Endothelial cell of hepatic sinusoid (primary cell): ENCODE results near the gene ATF1.
"Not testable (repeated sequence)": the region's sequence is repeated elsewhere in the genome, so short reads cannot be mapped to it uniquely, and the experiment has no call there.

Source experiments
- in situ Hi-C: cut with HindIII; loops from 2 replicates; pipeline ENCODE4 v1.10.0; 2017; ENCODE audit warnings: low sequenced_read_pairs

ATF1 gene

DNA sequence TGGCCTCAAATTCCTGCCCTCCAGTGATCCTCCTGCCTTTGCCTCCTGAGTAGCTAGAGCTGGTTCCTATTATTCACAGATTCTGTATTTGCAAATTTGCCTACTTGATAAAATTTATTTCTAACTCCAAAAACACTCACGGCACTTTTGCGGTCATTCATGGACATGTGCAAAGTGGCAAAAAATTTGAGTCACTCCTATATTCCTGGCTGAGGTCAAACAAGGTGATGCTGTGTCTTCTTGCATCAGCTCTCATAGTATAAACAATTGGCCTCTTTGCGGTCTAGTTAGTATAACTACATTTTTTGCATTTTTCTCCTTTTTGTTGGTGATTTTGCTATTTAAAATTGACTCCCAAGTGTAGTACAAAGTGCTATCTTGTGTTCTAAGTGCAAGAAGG, 24.7 kb downstream of the ATF1 start:
- in situ Hi-C loops, result loop anchor here (25.0 kb wide), 1 partner anchor 224 kb away; no protein-coding TSS in a partner anchor

DNA sequence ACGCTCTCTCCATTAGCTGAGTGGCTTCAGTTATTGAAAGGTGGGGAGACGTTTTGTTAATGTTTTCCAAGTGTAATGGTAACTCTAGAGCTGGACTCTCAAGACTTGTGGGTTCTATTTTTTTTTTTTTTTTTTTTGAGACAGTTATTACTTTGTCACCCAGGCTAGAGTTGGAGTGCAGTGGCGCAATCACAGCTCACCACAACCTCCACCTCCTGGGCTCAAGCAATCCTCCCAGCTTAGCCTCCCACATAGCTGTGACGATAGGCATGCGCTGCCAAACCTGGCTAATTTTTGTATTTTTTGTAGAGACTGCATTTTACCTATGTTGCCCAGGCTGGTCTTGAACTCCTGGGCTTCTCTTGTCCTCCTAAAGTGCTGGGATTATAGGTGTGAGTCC, 26.2 kb downstream of the ATF1 start:
- in situ Hi-C loops, result loop anchor here (5.0 to 25.0 kb wide), 2 partner anchors 72 to 222 kb away; no protein-coding TSS in a partner anchor

DNA sequence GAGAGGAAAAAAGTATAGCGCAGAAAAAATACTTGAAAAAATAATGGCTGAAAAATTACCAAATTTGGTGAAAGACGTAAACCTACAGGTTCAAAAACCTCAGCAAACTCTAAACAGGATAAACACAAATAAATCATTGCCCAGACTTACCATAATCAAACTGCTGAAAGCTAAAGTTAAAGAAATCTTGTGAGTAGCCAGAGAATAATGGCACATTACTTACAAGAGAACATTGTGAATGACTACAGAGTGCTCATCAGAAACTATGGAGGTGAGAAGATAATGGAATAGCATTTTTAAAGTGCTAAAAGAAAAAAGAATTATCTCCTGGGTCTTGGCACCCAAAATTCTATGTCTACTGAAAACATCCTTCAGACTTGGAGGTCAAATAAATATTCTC, 36.0 kb downstream of the ATF1 start:
- in situ Hi-C loops, result loop anchor here (25.0 kb wide), 1 partner anchor 212 kb away; no protein-coding TSS in a partner anchor

DNA sequence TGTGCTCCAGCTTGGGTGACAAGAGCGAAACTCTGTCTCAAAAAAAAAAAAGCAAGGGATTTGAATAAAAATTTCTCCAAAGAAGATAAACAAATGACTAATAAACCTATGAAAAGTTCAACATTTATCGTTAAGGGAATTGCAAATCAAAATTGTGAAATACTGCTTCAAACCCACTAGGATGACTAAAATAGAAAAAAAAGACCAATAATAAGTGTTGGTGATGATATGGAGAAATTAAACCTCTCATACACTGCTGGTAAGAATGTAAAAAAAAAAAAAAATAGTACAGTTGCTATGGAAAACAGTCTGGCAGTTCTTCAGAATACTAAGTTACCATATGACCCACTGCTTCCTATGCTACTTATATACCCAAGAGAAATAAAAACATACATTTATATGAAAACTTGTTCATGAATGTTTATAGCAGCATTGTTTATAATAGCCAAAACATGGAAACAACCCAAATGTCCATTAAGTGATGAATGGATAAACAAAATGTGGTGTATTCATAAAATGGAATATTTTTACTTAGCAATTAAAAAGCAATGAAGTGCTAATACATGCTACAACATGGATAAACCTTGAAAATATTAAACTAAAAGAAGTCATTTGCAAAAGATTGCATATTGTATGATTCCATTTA, 39.5 kb downstream of the ATF1 start:
- in situ Hi-C loops, result no loop called here

DNA sequence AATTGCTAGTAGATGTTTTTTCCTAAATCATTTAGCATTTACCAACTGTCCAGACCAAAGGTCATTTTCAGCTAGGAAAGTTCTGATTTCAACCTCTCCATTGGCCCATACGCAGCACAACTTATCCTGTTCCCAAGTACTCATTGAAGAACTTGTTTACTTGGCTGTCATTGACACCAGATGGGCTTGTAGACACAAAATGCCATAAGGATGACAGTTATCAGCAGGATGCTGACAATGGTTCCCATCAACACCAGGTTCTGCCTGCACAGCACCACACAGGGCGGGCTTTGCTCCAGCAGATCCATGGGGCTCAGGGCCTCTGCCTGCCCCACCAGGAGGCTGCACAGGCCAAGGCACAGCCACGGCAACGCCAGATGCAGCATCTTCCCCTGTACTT, 42.3 kb downstream of the ATF1 start:
- in situ Hi-C loops, result no loop called here

DNA sequence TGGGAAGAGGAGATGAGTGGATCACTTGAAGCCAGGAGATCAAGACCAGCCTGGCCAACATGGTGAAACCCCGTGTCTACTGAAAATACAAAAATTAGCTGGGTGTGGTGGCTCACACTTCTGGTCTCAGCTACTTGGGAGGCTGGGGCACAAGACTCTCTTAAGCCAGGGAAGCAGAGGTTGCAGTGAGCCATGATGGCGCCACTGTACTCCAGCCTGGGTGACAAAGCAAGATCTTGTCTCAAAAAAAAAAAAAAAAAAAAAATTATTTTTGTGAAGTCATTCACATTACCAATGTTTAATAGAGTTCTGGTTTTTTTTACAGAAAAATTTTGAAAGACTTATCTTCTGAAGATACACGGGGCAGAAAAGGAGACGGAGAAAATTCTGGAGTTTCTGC, 45.2 kb downstream of the ATF1 start:
- in situ Hi-C loops, result not testable (repeated sequence)

DNA sequence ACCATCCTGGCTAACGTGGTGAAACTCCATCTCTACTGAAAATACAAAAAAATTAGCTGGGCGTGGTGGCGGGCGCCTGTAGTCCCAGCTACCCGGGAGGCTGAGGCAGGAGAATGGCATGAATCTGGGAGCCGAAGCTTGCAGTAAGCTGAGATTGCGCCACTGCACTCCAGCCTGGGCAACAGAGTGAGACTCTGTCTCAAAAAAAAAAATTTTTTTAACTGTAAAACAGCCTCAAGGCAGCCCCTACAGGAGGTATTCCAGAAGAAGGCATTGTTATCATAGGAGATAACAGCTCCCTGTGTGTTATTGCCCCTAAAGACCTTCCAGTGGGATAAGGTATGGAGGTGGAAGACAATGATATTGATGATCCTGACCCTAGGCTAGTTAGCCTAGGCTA, 51.0 kb downstream of the ATF1 start:
- in situ Hi-C loops, result not testable (repeated sequence)

DNA sequence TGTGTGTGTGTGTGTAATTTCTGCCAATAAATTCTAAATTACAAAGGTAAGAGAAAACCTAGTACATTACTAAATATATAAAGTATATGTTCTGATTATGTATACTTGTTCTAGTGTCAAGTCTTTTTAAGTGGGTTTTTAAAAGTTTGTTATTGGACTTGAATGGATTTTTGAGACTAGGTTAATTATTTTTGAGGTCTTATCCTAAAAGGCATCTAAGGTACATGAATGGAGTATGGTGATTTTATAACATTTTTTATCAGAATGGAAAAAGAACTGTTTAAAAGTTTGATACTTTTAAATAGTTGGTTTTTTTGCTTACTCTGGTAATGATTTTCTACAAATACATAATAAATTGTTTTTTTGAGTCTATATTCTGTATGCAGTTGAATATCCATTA, 56.3 kb downstream of the ATF1 start:
- in situ Hi-C loops, result no loop called here

DNA sequence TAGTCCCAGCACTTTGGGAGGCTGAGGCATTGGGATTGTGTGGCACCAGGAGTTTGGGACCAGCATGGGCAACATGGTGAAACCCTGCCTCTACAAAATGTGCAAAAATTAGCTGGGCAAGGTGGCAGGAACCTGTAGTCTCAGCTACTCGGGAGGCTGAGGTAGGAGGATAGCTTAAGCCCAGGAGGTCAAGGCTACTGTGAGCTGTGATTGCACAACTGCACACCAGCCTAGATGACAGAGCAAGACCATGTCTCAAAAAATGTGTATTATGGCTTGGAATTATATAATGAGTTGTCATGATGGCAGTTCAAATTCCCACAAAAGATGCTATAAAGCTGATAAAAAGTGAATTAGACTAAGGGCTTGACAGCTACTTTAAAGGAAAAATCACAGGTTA, 58.2 kb downstream of the ATF1 start:
- in situ Hi-C loops, result no loop called here

DNA sequence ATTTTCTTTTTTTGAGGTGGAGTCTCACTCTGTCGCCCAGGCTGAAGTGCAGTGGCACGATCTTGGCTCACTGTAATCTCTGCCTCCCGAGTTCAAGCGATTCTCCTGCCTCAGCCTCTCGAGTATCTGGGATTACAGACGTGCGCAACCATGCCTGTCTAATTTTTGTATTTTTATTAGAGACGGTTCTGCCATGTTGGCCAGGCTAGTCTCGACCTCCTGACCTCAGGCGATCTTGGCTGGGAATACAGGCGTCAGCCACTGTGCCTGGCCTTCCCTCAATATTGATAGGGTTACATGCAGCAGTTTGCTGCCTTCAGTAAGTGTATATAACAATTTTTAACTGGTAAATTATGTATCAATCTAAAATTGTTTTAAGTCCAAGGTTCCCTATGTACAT, 59.8 kb downstream of the ATF1 start:
- in situ Hi-C loops, result not testable (repeated sequence)

DNA sequence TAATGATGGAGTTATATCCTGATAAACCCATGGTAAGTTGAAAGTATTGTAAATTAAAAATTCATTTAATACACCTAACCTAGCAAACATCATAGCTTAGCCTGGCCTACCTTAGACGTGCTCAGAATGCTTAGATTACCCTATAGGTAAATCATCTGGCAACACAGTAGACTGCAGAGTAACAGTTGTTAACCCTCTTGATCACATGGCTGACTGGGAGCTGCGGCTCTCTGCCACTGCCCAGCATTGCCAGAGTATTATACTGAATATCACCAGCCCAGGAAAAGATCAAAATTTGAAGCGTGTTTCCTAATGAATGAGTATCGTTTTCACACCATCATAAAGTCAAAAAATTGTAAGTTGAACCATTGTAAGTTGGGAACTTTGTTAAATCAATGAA, 61.0 kb downstream of the ATF1 start:
- in situ Hi-C loops, result no loop called here

DNA sequence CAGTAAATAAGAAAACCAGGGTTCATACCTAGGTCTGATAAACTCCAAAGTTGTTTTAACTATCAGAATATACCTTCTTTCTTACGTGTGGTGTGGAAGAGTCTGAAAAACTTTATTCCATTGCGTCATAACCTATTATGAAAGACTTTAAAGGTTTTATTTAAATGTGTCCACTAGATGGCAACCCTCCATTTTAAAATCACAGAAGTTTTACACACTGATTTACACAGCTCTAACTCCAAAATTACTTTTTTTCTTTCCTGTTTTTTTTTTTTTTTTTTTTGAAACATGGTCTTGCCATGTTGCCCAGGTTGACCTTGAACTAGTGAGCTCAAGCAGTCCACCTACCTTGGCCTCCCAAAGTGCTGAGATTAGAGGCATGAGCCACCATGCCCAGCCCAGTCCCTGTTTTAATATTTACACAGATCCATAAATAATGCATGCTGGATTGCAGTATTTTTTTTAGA, 61.5 kb downstream of the ATF1 start:
- in situ Hi-C loops, result no loop called here

DNA sequence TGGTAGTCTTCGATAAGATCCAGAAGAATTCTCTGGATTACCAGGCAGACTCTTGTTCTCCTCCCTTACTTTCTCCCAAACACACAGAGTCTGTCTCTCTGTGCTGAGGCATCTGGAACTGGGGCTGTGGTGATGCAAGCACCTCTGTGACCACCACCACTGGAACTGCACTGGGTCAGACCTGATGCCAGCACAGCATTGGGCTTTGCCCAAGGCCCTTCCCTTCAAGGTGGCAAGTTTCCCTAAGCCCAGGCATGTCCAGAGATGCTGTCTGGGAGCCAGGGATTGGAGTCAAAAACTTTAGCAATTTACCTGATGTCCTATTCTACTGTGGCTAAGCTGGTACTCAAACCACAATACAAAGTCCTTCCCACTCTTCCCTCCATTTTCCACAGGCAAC, 64.2 kb downstream of the ATF1 start:
- in situ Hi-C loops, result no loop called here

DNA sequence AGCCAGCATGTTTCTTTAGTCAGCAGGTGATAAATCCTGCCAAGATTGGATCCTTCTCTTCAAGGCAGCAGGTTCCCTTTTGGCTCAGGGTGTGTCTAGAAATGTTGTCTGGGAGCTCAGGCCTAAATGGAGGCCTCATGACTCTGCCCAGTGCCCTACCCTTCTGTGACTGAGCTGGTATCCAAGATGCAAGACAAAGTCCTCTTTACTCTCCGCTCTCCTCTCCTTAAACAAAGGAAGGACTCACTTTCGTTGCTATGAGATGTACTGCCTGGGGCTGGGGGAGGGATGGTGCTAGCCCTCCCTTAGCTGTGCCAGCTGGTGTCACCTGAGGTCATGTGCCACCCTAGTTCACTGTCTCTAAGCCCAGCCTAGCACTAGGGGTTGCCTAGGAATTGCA, 65.0 kb downstream of the ATF1 start:
- in situ Hi-C loops, result no loop called here

DNA sequence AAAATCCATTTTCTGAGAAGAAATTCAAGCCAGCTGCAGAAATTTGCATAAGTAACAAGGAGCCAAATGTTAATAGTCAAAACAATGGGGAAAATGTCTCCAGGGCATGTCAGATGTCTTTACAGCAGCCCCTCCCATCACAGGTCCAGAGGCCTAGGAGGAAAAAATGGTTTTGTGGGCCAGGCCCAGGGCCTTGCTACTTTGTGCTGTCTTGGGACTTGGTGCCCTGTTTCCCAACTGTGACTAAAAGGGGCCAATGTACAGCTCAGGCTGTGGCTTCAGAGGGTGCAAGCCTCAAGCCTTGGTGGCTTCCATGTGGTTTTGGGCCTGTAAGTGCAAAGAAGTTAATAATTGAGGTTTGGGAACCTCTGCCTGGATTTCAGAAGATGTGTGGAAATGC, 69.9 kb downstream of the ATF1 start:
- in situ Hi-C loops, result not testable (repeated sequence)

DNA sequence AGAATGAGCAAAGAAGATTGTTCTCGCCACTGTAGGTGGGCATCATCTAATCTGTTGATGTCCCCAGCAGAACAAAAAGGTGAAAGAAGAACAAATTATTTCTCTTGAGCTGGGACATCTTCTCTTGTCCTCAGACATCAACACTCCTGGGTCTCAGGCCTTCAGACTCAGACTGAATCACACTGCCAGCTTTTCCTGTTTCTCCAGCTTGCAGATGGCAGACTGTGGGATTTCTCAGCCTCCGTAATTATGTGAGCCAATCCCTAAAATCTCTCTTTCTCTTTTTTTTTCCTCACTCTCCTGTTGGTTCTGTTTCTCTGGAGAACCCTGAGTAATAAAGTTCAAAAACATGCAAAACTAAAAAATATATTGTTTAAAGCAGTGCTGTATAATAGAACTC, 75.1 kb downstream of the ATF1 start:
- in situ Hi-C loops, result no loop called here

DNA sequence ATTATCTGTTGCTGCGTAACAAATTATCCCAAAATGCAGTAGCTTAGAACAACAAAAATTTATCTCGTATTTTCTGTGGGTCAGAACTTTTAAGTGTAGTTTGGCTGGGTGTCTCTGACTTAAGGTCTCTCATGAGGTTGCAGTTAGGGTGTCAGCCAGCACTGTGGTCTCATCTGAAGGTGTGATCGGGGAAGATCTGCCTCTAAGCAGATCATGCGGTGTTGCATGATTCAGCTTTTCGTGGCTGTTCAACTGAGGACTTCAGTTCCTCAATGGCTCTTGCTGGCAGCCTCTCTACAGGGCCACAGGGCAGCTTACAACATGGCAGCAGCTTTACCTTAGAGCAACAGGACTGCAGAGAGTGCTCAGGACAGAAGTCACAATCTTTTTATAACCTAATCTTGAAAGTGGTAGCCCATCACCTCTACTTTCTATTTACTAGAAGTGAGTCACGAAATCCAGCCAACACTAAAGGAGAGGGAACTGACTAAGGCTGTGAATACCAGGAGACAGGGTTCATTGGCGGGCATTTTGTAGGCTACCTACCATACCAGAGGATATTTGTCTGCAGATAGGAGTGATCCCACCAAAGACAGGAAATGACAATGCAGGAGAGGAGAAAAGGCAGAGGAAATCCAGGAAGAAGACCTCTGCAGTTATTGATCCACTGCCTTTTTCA, 77.0 kb downstream of the ATF1 start:
- in situ Hi-C loops, result no loop called here

DNA sequence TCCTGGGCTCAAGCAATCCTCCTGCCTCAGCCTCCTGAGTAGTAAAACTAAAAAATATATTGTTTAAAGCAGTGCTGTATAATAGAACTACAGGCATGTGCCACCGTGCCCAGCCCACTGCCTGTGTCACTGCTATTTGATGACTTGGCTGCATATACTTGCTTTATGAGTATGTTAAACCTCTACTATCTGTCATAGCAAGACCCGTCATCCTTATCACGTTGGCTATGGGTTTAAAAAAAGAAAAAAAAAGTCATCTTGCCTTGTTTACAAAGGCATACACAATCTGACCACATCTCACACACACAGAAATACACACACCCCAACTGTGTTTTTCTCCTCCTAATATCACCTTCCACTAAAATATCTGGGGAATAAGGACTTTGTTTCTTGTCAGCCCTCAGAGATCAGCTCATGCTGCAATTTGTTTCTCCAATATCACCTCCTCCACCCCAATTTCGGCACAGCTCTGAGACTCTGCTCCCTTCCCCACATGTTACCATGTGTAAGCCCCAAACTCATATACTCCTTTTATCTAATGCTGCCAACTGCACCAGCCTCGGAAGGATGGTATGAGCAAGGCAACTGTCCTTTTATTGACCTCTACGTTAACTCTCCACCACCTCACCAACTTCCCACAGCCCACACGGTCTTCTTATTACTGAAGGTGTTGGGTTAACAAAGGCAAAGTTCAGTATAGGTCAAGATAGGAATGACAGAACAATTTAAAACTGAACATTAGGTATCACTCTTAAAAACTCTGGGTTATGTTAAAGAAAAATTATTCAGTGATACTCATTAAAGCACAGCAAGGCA, 78.0 kb downstream of the ATF1 start:
- in situ Hi-C loops, result no loop called here

DNA sequence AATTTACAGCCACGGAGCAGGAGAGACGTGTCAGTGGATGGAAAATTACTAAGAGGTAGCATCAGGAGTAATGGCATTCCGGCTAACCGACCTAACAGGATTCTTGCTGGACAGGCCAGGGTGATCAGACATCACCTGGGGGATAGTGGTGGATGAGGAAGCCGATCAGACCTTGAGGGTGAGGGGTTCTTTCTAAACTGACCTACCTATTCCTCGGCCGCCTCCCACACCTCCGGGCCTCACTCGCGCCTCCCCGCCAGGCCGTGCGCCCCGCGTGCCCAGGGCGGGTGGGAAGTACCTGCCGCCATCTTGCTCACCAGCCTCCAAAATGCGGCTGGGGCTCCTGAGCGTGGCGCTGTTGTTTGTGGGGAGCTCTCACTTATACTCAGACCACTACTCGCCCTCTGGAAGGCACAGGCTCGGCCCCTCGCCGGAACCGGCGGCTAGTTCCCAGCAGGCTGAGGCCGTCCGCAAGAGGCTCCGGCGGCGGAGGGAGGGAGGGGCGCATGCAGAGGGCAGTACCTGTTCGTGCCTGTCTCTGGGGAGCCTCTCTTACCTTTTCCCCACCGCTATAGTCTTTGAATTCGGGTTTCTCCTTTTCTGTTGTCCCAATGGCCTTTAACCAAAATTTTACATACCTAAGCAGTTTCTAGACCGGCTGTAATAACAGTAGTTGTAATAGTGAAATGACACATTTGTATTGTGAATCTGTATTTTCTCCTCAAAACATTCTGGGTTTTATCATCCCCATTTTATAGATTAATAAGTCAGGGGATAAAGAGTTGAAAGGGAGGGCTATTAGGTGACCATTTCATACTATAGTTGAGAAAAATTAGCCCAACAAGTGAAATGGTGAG, 79.0 kb downstream of the ATF1 start, which contains the start of gene TMPRSS12:
TSS of gene TMPRSS12 (plus strand) at position 290 of the 857 bp plus-strand sequence. CDS start at position 329, 39 bp downstream.
- in situ Hi-C loops, result no loop called here

DNA sequence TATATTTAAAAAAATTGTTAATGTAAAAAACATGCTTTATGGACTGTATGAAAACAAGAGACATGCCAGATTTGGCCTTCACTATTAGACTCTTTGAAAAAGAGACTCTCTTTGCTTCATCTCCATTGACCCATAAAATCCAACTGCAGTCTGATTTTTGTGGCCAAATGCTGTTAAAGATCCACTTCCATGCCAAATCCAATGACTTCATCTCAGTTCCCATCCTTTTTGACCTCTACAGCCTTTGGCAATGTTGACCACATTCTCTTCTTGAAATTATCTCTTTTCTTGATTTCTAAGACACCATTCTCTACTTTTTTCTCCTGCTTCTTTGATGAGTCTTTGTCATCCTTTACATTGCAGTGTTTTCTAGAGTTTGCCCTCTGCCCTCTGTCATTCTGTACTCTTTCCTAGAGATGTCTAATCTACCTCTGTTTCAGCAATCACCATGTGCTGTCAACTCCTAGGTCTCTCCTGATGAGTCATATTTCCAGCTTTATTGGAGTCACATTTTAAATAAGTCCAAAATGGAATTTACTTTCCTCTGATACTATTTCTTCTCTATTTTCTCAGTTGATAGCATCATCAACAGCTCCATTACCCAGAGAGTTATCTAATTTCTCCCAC, 81.2 kb downstream of the ATF1 start:
- in situ Hi-C loops, result no loop called here
